NCI-H1092 treated with DMSO at 0.1 percent for 48 hours (cell line): ENCODE measurements around the gene YARS1.

Experiments used
- DNase-seq: peaks from one replicate; lab custom pipeline; 2025; lab: John Stamatoyannopoulos, UW

The YARS1 gene

DNA sequence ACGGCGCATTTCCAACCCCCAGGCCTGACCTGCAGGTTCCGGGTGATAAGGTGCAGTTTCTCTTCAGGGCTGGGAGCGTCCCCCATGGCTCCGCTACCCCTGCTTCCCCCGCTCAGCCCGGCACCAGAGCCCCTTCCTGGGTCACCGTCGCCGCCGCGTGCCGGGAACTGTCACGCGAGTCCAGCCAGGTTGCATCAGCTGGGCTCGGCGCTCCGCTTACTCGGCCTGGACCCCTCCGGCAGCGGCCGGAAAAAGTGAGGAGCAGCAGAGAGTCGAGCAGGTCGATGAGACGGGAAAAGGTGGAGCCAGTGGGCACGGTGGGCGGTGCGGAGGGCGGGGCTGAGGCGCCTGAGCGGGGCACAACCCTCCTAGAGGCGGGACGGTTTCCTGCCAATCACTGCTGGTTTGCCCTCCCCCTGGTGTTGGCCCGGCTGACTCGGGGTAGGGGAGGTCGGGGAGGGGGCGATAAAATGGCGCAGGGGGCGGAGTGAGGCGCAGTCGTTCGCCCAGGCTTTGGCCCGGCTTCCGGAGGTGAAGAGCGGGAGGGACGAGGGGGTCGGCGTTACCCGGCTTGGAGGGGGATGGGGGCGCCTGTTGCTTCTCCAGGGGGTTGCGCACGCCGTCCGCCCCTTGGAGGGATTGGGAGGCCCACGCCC is at the start of gene YARS1, which contains the start of gene S100PBP:
YARS1 (minus strand) TSS at position 200 of the 656 bp plus-strand sequence; CDS start at position 86, 114 bp downstream.
S100PBP (plus strand) TSS at position 495 of the 656 bp plus-strand sequence. CDS start 8,447 bp downstream, outside the sequence.
- peak; percentile 99 for DNase-seq

DNA sequence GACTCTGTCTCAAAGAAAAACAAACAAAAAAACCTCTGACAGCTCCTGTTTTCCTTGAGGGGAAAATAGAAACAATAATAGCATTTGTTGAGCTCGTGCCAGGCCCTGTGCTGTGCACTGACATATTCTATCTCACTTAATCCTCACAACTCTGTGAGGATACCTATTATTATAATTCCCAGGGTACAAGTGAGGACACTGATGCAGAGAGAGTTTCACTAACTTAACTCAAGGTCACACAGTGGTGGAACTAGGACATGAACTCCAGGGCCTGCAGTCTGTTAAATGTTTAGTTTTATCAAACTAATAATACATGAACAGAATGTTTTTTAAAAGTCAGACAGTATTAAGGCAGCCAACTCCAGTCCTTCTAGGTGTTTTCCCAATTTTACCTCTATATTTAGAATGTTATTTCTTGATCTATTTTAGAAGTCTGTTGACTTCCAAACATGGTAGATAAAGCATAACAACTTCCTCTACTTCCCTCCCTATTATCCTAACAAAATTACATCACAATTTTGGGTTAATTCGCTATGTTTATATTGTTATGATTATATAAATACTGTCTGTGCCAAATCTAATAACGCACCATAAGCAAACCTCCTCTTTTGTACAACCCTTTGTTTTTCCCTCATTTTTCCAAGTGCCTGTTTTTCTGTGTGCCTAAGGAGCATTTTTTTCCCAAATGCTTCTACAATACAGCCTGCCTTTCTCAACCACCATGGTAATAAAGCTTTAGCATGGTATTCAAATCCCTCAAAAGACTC is 48.7 kb upstream of the YARS1 start:
- DNase-seq: no peak

DNA sequence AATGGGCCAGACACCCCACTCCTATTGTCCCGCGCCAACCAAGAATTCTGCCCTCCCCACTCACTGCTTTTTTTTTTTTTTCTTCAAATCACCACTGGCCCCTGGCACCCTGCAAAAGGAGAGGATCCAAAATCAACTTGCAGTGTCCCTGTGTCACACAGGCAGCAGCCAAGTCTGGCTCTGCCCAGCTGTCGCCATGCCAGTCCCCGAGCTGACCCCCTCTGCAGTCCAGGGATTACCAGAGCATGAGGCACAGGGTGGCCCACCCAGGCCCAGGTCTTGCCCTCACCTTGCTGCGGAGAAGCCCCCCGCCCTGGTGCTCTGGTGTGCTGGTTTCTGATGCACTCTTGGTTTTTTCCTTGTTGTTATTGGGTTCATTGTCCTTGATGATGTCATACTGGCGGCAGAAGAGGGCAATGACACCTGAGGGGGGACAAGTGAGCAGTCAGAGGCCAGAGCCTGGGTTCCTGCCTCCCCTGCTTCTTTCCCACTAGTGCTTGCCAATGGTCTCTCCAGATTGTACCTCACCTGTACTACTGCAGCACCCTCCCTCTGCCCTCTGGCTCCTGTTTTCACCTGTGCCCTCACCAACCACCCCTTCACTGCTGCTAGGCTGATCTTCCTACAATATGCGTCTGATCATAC is 47.3 kb upstream of the YARS1 start:
- no peak for DNase-seq

DNA sequence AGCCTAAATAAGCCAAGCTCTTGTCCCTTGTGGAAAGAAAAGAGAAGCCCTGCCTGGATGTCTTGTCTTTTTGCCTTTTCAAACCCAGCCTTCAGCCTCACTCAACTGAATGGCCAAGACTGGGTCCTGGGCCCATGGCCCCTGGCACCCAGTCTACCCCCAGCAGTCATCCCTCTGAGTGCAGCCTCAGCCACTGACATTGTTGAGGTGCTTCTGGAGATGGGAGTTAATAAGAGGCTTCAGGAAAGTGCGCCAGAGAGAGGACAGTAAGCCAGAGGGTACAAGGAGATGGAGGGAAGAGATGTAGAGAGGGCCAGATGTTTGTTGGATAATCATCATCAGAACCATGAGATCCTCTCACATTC is 46.7 kb upstream of the YARS1 start:
- DNase-seq: no peak

DNA sequence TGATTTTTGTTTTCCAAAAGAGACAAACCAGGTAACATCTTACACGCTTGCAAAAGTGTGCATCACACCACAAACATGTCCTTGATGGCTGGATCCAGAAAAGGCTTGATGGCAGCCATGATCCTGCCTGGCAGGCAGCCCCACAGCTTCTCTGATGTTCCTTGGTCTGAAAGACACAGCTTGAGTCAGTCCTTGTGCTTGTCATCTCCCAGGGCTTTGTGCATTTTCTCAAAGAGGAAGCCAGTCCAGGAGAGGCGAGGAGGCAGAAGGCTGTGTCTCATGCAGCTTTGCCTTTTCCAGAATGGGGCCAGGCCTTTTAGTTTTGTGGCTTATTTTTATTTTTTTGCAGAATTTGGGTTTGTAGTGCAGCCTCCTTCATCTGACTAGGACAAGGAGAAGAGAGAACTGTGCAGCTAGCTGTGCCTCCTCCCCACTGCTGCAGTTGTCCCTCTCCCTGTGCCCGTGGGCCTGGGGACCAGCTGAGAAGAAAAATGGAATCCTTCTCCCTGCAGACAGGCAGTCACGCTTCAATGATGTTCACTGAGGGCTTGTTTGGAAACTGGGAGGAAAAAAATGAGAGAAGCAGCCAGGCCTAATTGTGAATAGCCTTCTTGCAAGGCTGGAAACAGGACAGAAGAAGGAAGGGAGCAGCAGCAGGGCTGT is 46.2 kb upstream of the YARS1 start:
- no peak for DNase-seq

DNA sequence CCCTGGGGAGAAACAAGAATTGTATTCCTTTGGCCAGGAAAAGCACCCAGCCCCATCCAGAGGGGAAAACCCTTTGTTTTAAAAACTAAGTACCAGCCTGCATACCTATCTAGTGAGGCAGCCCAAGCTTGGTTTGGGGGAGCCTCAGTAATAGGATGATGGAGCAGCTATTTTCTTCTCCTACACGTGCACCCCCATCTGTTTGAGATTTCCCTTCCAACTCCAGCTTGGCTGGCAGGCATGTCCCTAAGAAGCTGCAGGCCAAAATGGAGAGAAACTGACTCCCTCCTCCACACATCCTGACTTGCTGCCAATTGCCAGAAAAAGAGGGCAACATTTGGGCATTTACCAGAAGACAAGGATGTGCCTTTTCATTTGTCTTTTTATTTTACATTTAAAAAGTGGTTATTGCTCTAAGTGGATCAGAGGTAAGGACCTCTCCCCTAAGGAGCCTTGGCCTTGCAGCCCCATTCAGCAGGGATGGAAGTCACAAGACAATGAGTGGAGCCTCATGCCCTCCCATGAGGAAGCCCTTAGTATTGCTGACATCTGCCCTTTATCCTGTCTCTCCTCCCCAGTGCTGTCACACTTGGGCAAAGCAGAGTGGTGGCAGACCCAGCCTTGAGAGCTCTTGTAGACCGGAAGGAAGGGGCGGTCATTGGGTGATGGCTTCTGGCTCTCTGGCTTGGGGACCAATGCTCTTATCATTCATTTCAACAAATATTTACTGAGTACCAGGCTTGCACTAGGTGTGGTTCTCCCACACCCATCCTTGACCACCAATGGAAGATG is 44.9 kb upstream of the YARS1 start:
- no peak for DNase-seq

DNA sequence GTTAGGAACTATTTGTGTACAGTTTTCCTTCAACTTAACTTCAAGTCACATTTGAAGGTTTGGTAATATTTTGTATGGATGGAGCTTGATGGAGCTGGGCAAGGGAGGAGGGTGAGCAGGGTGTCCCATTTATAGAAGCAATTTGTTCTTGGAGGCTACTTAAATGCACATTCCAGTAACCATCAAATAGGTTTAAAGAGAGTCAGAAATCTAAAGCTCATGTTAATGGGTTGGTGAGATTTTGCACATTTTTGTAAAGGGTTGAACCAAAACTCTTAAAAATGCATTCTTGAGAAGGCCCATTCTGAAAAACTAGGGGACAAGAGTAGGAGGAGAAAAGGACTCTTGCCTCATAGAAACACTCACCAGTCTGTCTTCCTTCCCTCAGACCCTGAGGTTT is 43.4 kb upstream of the YARS1 start:
- no peak for DNase-seq

DNA sequence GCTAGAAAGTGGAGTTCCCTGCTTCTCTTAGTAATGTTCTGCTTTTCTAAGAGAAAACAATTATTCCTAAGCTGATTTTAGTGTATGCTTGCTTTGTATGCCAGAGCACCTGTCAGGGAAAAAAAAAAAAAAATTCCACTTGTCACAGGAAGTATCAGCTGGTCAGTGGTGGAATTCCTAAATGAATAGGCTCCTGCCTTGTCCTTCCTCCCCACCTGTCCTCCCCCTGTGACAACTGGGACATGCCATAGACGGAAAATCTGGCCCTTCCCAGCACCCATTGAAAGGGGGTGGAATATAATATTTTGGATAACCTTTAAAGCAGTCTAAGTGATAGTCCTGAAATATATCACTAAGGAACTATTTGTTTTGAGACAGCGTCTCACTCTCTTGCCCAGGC is 42.8 kb upstream of the YARS1 start:
- no peak for DNase-seq

DNA sequence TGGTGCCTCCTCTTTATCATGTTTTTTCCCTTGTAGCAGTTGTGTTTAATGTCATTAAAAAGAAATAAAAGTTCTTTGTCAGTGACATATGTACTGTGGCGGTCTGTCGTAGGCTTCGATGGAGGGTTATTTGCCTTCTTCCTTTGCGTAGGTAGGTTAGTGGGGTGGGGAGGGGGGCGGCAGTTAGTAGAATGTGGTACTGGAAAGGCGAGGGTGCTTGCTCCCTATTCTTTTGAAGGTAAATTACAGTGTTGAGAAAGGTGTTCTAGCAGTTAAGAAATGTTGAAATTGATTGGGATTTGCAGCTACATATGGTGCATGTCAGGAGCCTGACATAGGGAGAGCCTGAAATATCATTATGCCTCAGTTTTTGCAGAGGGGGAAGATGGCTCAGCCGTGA is 41.6 kb upstream of the YARS1 start:
- DNase-seq: no peak

DNA sequence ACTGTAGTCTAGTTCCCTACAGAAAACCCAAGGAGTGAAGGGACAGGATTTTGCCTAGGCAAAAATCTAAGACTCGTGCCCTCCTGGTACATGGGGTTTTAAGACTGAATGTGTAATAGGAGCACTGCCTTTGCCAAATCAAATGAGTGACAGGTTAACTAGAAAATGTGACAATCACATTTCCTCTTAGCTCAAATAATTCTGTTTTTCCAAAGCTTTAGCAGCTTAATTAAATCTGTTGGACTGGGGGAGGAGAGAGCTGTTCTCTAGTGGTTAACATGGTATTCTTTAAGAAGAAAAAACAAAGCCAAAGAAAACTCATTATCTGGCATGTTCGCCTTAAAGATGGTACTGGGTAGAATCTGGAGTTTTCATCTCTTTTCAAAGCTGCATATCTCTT is 41.0 kb upstream of the YARS1 start:
- no peak for DNase-seq

DNA sequence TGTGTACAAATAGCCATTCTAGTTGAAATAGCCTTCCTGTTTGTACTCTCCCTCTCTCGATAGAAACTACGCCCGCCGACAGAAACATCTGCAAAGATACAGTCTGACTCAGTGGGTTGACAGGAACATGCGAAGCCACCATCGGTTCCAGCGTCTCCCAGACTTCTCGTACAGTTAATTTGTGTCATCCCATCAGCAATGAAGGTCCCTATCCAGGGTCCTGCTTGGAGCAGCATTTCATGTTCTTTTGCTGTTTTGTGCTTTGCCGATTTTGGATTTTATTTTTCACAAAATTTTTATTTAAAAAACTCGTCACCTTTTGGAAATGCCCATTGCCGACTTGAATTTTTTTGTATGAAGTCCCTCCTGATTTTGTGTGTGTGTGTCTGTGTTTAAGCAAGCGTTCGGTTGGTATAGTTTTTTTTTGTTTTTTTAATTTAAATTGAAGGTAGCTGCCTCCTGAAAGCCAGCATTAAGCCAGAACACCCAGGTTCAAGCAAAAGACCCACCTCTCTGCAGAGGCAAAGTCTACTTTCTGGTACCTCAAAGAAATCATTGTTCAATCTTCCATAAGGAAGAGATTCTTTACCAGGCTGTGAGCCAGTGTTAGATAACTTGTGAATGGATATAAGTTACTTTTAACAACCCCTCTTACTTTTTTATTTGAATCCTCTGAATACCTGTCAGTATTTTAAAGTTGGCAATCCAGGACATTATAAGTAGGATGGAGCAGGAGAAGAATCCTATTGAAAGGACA is 38.9 kb upstream of the YARS1 start:
- DNase-seq: no peak

DNA sequence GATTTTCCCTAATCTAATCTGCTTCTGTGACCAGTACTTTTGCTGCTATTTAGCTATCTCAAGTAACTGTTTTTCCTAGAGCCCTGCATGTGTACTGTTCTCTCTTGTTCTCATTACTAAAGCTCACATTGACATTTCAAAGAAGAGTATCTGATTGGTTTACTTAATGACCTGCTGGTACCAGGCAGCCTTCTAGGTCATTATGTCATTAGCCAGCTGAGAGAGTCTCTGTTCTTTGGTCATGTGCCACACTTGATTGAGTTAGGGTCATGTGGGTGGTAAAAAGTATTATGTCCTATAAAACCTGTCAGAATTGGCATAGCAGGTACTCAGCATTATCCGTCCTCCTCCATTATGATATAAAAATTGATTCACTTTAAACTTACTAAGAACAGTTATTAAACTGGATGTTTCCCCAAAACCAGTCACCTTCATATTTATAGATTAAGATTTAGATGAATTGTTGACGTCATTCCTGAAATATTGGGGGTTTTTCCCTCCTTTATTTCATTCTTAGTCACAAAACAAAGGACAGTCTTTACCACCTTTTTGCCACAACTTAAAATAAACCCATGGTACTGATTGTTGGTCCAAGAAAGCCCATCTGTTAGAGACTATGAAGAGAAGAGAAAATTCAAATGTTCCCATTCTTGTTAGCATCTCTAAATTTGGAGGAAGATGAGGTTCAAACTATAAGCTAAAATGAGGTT is 31.4 kb upstream of the YARS1 start:
- no peak for DNase-seq

DNA sequence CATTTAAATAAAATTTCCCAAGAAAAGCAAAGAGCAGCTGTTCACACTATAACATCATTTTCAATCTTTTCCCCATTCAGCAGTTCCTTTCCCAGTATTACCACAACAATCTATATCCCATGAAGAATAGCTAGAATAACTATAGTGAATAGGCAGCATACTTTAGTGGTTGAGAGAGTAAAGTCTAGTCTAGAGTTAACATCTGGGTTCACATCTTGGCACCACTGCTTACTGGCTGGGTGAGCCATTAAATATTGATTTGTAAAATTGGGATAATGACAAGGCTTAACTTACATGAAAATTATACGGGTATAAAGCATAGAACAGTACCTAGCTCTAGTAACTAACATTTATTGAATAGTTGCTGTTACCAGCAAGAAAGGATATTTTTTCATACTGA is 14.7 kb upstream of the YARS1 start:
- DNase-seq: no peak

DNA sequence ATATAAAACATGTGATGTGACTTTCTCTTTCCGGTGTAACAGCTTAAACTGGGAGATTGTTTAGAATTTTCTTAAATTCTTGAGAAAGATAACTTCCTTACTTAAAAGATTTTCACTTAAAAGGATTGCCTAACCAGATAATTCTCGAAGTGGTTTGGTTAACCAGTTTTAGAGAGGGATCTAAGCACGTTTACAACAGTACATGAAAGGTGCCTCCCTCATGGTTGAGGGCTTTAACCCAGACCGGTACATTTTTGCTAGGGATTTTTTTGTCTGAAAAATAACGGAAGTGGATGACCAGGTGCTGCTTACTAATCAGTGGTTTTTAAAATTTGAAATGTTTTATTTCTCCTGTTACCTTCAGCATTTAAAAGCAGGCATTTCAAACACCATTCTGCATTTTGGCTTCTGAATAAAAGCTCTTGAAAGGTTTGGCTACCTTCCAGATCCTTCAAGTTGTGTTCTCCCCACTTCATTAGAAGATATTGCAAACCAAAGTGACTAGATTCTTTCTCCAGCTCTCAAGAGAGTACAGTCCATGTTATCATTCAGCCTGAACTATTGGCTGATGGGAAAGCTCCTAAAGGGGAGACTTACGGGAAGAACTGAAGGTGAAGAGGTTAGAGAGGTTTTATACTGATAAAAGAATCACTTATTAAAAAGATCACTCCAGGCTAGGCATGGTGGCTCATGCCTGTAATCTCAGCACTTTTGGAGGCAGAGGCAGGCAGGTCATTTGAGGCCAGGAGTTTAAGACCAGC is 13.1 kb upstream of the YARS1 start:
- DNase-seq: no peak

DNA sequence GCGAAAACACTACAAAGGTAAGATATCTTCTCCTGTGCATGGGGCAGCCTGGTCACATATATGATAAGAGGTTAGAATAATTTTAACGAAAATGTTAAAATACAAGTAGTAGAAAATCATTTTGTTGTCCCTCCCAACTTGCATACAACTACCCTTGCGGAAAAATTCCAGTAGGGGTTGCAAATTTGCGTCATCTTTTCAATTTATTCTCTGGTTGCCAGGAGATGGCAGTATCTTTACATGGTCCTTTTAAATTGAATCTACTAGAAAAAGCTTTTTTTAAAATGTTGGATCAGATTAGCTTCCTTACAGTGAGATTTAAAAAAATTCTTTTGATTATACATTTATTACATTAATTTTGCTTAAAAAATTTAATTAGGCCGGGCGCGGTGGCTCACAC is 11.2 kb upstream of the YARS1 start:
- no peak for DNase-seq

DNA sequence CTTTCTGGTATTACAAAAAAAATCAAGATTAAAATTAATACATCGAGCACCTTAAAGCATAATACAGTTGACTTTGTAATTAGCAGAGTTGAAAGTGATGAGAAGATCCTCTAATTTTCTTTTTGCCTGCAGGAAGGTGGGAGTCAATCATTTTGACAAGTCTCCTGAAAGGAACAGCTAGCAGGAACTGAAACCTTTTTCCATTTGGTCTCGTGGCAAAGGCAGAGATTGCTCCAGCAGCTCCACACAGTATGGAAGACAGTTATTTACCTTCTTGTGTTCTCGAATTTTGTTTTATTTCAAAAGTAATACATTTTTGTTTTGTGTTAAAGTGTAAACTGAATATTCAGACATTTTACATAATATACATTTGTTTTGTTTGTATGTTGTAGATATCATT is 8.0 kb upstream of the YARS1 start:
- DNase-seq: no peak

DNA sequence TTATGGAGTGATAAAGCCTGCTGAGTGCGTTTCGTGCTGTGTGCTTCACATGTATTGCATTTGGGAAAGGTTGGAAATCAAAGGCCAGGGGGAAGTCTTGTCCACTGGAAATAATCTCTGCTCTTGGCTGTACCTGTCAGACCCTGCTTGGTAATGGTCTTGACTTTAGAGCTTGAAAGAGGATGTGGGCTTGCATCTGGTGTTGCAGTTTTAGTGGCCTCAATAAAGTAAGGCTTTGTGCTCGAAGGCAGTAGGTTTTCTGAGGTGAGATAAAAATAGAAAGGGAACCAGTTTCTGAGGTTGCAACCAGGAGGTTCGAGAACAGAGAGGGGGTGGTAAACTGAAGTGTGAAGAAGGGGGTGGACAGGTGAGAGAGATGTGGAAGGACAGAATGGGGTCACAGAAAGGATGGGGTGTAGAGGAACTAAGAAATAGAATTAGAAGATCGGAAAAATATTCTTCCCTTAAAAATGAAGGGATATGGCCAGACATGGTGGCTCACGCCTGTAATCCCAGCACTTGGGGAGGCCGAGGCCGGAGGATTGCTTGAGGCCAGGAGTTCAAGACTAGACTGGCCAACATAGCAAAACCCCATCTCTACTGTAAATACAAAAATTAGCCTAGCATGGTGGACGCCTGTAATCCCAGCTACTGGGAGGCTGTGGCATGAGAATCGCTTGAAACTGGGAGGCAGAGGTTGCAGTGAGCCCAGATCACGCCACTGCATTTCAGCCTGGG is 1.8 kb upstream of the YARS1 start:
- DNase-seq: peak; percentile 53

DNA sequence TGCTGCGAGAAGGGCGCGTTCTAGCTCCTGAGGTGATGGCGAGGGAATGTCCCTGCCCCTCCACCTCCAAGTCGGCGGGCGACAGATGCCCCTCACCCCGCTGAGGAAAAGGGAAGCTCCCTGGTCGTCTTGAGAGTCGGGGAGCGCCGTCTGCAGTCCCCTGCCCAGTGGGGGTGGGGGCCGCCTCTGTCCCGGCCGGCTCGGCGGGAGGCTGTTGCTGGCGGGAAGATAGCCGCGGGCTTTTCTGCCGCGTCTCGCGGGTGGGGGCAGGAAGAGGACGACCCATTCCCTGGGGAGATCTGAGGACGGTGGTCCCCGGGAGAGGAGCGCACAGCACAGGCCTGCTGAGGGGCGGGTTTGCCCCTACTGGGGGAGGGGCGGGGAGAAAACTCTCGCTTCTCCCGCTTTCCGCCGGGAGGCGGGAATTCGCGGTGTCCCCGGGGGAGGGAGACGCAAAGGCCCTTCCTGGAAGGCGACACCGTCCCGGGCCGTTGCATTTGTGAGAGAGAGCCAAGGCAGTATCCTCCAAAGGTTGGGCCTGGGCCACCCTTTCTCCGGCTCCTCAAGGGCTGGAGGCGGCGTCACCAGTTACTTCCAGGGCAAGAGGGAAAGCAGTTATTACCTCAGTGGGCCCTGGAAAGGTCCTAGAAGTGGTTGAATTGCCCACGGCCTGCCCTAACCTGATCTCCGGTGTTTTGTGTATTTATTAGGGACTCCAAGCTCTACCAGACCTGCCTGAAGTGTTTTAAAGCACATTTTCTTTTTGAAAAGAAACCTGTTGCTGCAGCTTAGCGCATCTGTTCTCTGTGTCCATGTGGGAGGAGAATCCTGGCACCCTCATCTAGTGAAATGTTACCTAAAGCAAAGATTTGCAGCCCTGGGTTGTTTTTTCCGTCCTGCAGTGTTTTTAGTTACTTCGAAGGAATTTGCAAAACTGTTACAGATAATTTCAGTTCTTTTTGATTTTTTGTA is 943 bp upstream of the YARS1 start:
- DNase-seq: peak; percentile 80
